Skeletal muscle tissue (tissue), 4 donors: Measurements from ENCODE around the gene HNRNPUL1. TPM values are rescaled to one million over a fixed set of nuclear protein-coding genes. Genes with fewer than 3 reads are reported as not detected.
"Not testable (repeated sequence)": the region's sequence is repeated elsewhere in the genome, so short reads cannot be mapped to it uniquely, and the experiment has no call there.

Experiments
- H3K27ac ChIP-seq: one replicate; pipeline ENCODE4 v1.7.0; 2013; ENCODE audit warnings: mild to moderate bottlenecking, low read depth, low read length, inconsistent platforms
- H3K27me3 ChIP-seq, 3 donors: one replicate each; pipeline ENCODE4 v1.7.0; 2013; ENCODE audit warnings: low read length in 3 of 3; ENCODE audit not compliant: control insufficient read depth in 3 of 3, insufficient read depth in 3 of 3
- H3K36me3 ChIP-seq, 3 donors: one replicate each; pipeline ENCODE4 v1.7.0; 2013; ENCODE audit warnings: low read length in 3 of 3; ENCODE audit not compliant: control insufficient read depth in 3 of 3, insufficient read depth in 3 of 3
- H3K4me1 ChIP-seq, 3 donors: one replicate each; pipeline ENCODE4 v1.7.0; 2013; ENCODE audit warnings: low read length in 3 of 3, mild to moderate bottlenecking in 3 of 3; ENCODE audit not compliant: control insufficient read depth in 3 of 3, insufficient read depth in 3 of 3
- H3K4me3 ChIP-seq, 3 donors: one replicate each; pipeline ENCODE4 v1.7.0; 2013; ENCODE audit warnings: low read length in 3 of 3
- H3K9ac ChIP-seq, 3 donors: one replicate each; pipeline ENCODE4 v1.7.0; 2013; ENCODE audit warnings: low read length in 3 of 3, mild to moderate bottlenecking in 3 of 3, moderate library complexity in 2 of 3, low read depth in 1 of 3
- H3K9me3 ChIP-seq, 3 donors: one replicate each; pipeline ENCODE4 v1.7.0; 2013; ENCODE audit warnings: low read length in 3 of 3; ENCODE audit not compliant: control insufficient read depth in 3 of 3
- total RNA-seq: library from RNA; depleted of rRNA; stranded (reverse); fragments of >200 nt; gene quantifications from one replicate; pipeline ENCODE4 v1.2.3, GENCODE V29; 2014
- donor health status: Osteomylitis.

The HNRNPUL1 gene
- total RNA-seq, 1 donor from 2014 or later: 68.4 TPM

- peaks cover 31 to 37% (median 36%) of the 10 kb centered on the region in 3 donors for H3K4me1 ChIP-seq
- H3K36me3 ChIP-seq: peaks cover 6 to 12% (median 6%) of the 10 kb centered on the region in 3 donors
- no peaks in the 10 kb centered on the region for H3K9me3 ChIP-seq
- no peak overlapping the region for H3K4me3 ChIP-seq
- H3K27me3 ChIP-seq: no peaks in the 10 kb centered on the region
- no peak overlapping the region for H3K9ac ChIP-seq
- H3K27ac ChIP-seq: no peak overlapping the region
These were observed 66.3 kb downstream of the HNRNPUL1 start for GRCh38 chr19:41330481-41330880.

DNA sequence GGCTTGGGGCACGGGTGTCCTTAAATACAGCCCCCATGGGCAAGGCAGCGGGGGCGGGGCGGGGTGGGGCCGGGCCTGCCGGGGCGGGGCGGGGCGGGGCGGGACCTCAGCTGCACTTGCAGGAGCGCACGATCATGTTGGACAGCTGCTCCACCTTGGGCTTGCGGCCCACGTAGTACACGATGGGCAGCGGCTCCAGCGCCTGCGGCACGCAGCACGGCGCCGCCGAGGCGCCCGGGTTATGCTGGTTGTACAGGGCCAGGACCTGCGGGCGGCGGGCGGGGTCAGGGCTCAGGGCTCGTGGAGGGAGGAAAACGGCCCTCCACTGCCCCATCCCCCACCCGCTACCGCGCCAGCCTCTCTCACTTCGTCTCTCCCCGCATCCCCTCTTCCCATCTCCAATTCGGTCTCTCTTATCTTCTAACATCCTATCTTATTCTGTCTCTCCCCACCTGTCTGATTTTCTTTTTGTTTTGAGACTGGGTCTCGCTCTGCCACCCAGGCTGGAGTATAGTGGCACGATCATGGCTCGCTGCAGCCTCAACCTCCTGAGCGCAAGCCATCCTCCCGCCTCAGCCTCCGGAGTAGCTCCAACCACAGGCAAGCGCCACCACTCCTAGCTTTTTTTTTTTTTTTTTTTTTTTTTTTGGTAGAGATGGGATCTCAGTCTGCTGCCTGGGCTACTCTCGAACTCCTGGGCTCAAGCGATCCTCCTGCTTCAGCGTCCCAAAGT, 66.9 kb downstream of the HNRNPUL1 start:
- Histone ChIP-seq H3K9me3 (no peaks in the 10 kb centered on the region), H3K4me1 (peaks cover 25 to 30% (median 30%) of the 10 kb centered on the region in 3 donors), H3K9ac (no peak overlapping the region), H3K27ac (no peak overlapping the region), H3K4me3 (no peak overlapping the region), H3K27me3 (no peaks in the 10 kb centered on the region), H3K36me3 (peaks cover 6 to 11% (median 6%) of the 10 kb centered on the region in 3 donors)

- H3K9me3 ChIP-seq: no peaks in the 10 kb centered on the region
- no peaks in the 10 kb centered on the region for H3K27me3 ChIP-seq
- peaks cover 6 to 9% (median 6%) of the 10 kb centered on the region in 3 donors for H3K36me3 ChIP-seq
- peaks cover 16 to 21% (median 21%) of the 10 kb centered on the region in 3 donors for H3K4me1 ChIP-seq
- H3K27ac ChIP-seq: no peak overlapping the region
- no peak overlapping the region for H3K4me3 ChIP-seq
- H3K9ac ChIP-seq: no peak overlapping the region
These were observed 67.8 kb downstream of the HNRNPUL1 start for GRCh38 chr19:41332000-41332399.

DNA sequence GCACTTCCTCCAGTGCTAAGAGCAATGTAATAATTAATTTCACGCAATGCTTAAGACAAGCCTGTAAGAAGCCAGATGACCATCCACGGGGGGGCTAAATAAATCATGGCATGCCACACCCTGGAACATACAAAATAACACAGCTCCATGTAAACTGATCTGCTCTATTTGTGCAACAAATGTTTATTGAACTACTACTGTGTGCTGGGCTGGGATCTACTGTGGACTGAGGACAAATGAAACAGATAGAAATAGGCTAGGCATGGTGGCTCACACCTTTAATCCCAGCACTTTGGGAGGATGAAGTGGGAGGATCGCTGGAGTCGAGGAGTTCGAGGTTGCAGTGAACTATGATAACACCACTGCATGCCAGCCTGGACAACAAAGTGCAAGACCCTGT, 68.3 kb downstream of the HNRNPUL1 start:
- no peaks in the 10 kb centered on the region for H3K9me3 ChIP-seq
- no peak overlapping the region for H3K27ac ChIP-seq
- H3K4me3 ChIP-seq: no peak overlapping the region
- H3K9ac ChIP-seq: no peak overlapping the region
- peaks cover 14 to 17% (median 16%) of the 10 kb centered on the region in 3 donors for H3K4me1 ChIP-seq
- H3K27me3 ChIP-seq: no peaks in the 10 kb centered on the region
- peaks cover 6 to 9% (median 6%) of the 10 kb centered on the region in 3 donors for H3K36me3 ChIP-seq

DNA sequence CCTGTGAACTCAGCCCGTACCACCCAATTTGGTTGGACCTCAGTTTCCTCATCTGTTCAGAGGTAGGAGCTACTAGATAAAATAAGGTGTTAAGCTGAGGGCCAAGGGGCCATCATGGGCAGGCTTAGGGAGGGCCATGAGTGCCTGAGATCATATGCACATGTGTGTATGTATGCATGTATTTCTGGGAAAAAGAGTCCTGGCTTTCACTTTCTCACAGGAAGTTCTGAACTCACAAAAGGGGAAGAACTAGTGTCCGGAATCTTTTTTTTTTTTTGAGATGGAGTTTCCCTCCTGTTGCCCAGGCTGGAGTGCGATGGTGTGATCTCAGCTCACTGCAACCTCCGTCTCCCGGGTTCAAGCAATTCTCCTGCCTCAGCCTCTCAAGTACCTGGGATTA, 70.6 kb downstream of the HNRNPUL1 start:
- no peaks in the 10 kb centered on the region for H3K9me3 ChIP-seq
- H3K9ac ChIP-seq: no peak overlapping the region
- H3K27ac ChIP-seq: peak overlapping the region; percentile 48
- H3K4me1 ChIP-seq: no peaks in the 10 kb centered on the region
- no peak overlapping the region for H3K4me3 ChIP-seq
- peaks cover 6 to 8% (median 7%) of the 10 kb centered on the region in 3 donors for H3K36me3 ChIP-seq
- no peaks in the 10 kb centered on the region for H3K27me3 ChIP-seq

DNA sequence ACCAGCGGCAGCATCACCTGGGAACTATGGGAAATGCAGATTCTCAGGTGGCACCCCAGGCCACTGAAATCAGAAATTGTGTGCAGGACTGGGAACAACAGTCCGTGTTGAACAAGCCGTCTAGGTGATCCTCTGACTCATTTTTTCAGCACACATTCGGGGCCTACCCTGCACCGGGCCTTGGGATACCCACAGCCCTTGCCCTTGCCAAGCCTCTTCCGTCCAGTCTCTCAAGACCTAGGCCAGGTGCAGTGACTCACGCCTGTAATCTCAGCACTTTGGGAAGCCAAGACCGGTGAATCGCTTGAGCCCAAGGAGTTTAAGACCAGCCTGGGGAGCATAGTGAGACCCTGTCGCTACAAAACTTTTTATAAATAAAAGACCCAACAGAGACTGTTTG, 71.3 kb downstream of the HNRNPUL1 start:
- peaks cover 6 to 9% (median 8%) of the 10 kb centered on the region in 3 donors for H3K36me3 ChIP-seq

GRCh38 chr19:41339936-41340335, 75.8 kb downstream of the HNRNPUL1 start:
- H3K27me3 ChIP-seq: no peaks in the 10 kb centered on the region
- no peak overlapping the region for H3K27ac ChIP-seq
- peaks cover 6 to 16% (median 15%) of the 10 kb centered on the region in 3 donors for H3K36me3 ChIP-seq
- H3K9ac ChIP-seq: no peak overlapping the region
- no peaks in the 10 kb centered on the region for H3K9me3 ChIP-seq
- H3K4me3 ChIP-seq: no peak overlapping the region
- H3K4me1 ChIP-seq: peaks cover 0 to 6% (median 0%) of the 10 kb centered on the region in 3 donors

More for the DNA sequence above, 71.3 kb downstream of the HNRNPUL1 start:
- Histone ChIP-seq H3K27ac (no peak overlapping the region), H3K9ac (no peak overlapping the region), H3K4me3 (no peak overlapping the region), H3K4me1 (no peaks in the 10 kb centered on the region), H3K27me3 (no peaks in the 10 kb centered on the region), H3K9me3 (no peaks in the 10 kb centered on the region)

- peaks cover 6 to 16% (median 16%) of the 10 kb centered on the region in 3 donors for H3K36me3 ChIP-seq
- no peak overlapping the region for H3K4me3 ChIP-seq
- no peaks in the 10 kb centered on the region for H3K27me3 ChIP-seq
- H3K9ac ChIP-seq: no peak overlapping the region
- H3K4me1 ChIP-seq: peaks cover 0 to 6% (median 0%) of the 10 kb centered on the region in 3 donors
- H3K9me3 ChIP-seq: no peaks in the 10 kb centered on the region
- H3K27ac ChIP-seq: no peak overlapping the region
These were observed 77.7 kb downstream of the HNRNPUL1 start for GRCh38 chr19:41341669-41342490.

DNA sequence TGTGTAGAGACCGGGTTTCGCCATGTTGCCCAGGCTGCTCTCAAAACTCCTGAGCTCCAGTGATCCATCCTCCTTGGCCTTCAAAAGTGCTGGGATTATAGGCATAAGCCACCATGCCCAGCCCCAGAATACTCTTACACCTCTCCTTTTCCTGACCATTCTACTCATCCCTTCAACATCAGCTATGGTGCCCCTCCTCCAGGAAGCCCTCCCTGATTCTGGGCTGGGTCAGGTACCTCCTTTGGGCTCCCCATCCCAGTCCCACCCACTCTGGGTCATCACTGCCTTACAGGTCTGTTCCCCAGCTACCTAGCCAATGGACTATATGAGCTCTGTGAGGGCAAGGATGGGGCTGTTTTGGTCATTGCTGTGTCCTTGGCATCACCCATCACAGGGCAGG, 80.0 kb downstream of the HNRNPUL1 start:
- peaks cover 0 to 6% (median under 1%) of the 10 kb centered on the region in 3 donors for H3K4me1 ChIP-seq
- no peak overlapping the region for H3K4me3 ChIP-seq
- peaks cover 6 to 16% (median 16%) of the 10 kb centered on the region in 3 donors for H3K36me3 ChIP-seq
- H3K9ac ChIP-seq: no peak overlapping the region
- H3K27me3 ChIP-seq: no peaks in the 10 kb centered on the region
- H3K9me3 ChIP-seq: no peaks in the 10 kb centered on the region
- no peak overlapping the region for H3K27ac ChIP-seq

DNA sequence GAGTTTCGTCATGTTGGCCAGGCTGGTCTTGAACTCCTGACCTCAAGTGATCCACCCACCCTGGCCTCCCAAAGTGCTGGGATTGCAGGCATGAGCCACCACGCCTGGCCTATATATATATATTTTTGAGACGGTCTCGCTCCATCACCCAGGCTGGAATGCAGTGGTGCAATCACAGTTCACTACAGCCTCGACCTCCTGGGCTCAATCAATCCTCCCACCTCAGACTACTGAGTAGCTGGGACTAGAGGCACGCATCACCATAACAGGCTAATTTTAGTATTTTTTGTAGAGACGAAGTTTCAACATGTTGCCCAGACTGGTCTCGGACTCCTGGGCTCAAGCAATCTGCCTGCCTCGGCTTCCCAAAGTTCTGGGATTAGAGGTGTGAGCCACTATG, 82.7 kb downstream of the HNRNPUL1 start:
- H3K27ac ChIP-seq, H3K9me3 ChIP-seq, H3K9ac ChIP-seq, H3K4me3 ChIP-seq: not testable (repeated sequence)
- Histone ChIP-seq H3K36me3 (peaks cover 4 to 11% (median 11%) of the 10 kb centered on the region in 3 donors), H3K4me1 (peaks cover 11 to 14% (median 14%) of the 10 kb centered on the region in 3 donors), H3K27me3 (peaks cover 0 to 12% (median 9%) of the 10 kb centered on the region in 3 donors)
